ENCODE results near the gene LANCL1.
"Not testable (repeated sequence)": the region's sequence is repeated elsewhere in the genome, so short reads cannot be mapped to it uniquely, and the experiment has no call there.

Gene LANCL1

GRCh38 chr2:210443527-210443926 is 33.0 kb downstream of the LANCL1 start:
- peaks cover 4% of the 10 kb centered on the region; the same call in 1 of the 2 replicates for H3K36me3 ChIP-seq (ENCODE audit: insufficient read depth, low read length)
- no peaks in the 10 kb centered on the region for H3K9me3 ChIP-seq (ENCODE audit: control insufficient read depth, insufficient read depth, low read length)

GRCh38 chr2:210442878-210443277 is 33.7 kb downstream of the LANCL1 start:
- H3K36me3 ChIP-seq (ENCODE audit: insufficient read depth, low read length) = peaks cover 4% of the 10 kb centered on the region; the same call in 1 of the 2 replicates
- H3K9me3 ChIP-seq (ENCODE audit: control insufficient read depth, insufficient read depth, low read length) = no peaks in the 10 kb centered on the region
- no peaks in the 10 kb centered on the region for H3K4me1 ChIP-seq (ENCODE audit: insufficient read depth, low read length)
- H3K9ac ChIP-seq (ENCODE audit: low read depth, low read length) = no peak overlapping the region

More at GRCh38 chr2:210443527-210443926, 33.0 kb downstream of the LANCL1 start:
- H3K9ac ChIP-seq (ENCODE audit: low read depth, low read length) = no peak overlapping the region
- no peaks in the 10 kb centered on the region for H3K4me1 ChIP-seq (ENCODE audit: insufficient read depth, low read length)

- H3K36me3 ChIP-seq (ENCODE audit: insufficient read depth, low read length) = peaks cover 4% of the 10 kb centered on the region; the same call in 1 of the 2 replicates
- H3K9ac ChIP-seq (ENCODE audit: low read depth, low read length) = no peak overlapping the region
- no peaks in the 10 kb centered on the region for H3K4me1 ChIP-seq (ENCODE audit: insufficient read depth, low read length)
- no peaks in the 10 kb centered on the region for H3K9me3 ChIP-seq (ENCODE audit: control insufficient read depth, insufficient read depth, low read length)
These were observed 34.1 kb downstream of the LANCL1 start for GRCh38 chr2:210442457-210442856.

GRCh38 chr2:210440206-210440605 is 36.4 kb downstream of the LANCL1 start:
- no peaks in the 10 kb centered on the region for H3K4me1 ChIP-seq (ENCODE audit: insufficient read depth, low read length)

GRCh38 chr2:210435439-210435838 is 41.1 kb downstream of the LANCL1 start:
- peaks cover 3% of the 10 kb centered on the region; the same call in 1 of the 2 replicates for H3K36me3 ChIP-seq (ENCODE audit: insufficient read depth, low read length)
- no peaks in the 10 kb centered on the region; the same call in 1 of the 2 replicates for H3K9me3 ChIP-seq (ENCODE audit: control insufficient read depth, insufficient read depth, low read length)
- H3K4me1 ChIP-seq (ENCODE audit: insufficient read depth, low read length) = no peaks in the 10 kb centered on the region
- no peak overlapping the region for H3K9ac ChIP-seq (ENCODE audit: low read depth, low read length)

More at GRCh38 chr2:210440206-210440605, 36.4 kb downstream of the LANCL1 start:
- H3K9ac ChIP-seq (ENCODE audit: low read depth, low read length) = no peak overlapping the region
- peaks cover 4% of the 10 kb centered on the region; the same call in 1 of the 2 replicates for H3K36me3 ChIP-seq (ENCODE audit: insufficient read depth, low read length)
- H3K9me3 ChIP-seq (ENCODE audit: control insufficient read depth, insufficient read depth, low read length) = no peaks in the 10 kb centered on the region

- H3K4me1 ChIP-seq (ENCODE audit: insufficient read depth, low read length) = no peaks in the 10 kb centered on the region
- H3K9me3 ChIP-seq (ENCODE audit: control insufficient read depth, insufficient read depth, low read length) = no peaks in the 10 kb centered on the region; the same call in 1 of the 2 replicates
- H3K36me3 ChIP-seq (ENCODE audit: insufficient read depth, low read length) = no peaks in the 10 kb centered on the region
- H3K9ac ChIP-seq (ENCODE audit: low read depth, low read length) = no peak overlapping the region
These were observed 43.9 kb downstream of the LANCL1 start for GRCh38 chr2:210432633-210433032.

- H3K4me1 ChIP-seq (ENCODE audit: insufficient read depth, low read length) = no peaks in the 10 kb centered on the region
- no peaks in the 10 kb centered on the region for H3K36me3 ChIP-seq (ENCODE audit: insufficient read depth, low read length)
- H3K9me3 ChIP-seq (ENCODE audit: control insufficient read depth, insufficient read depth, low read length) = peaks cover 3% of the 10 kb centered on the region; the same call in 1 of the 2 replicates
- no peak overlapping the region for H3K9ac ChIP-seq (ENCODE audit: low read depth, low read length)
These were observed 47.0 kb downstream of the LANCL1 start for GRCh38 chr2:210429403-210430137.

GRCh38 chr2:210428393-210429179 is 48.0 kb downstream of the LANCL1 start:
- Histone ChIP-seq H3K36me3 (ENCODE audit: insufficient read depth, low read length) (no peaks in the 10 kb centered on the region), H3K4me1 (ENCODE audit: insufficient read depth, low read length) (no peaks in the 10 kb centered on the region), H3K9ac (ENCODE audit: low read depth, low read length) (no peak overlapping the region), H3K9me3 (ENCODE audit: control insufficient read depth, insufficient read depth, low read length) (peaks cover 10% of the 10 kb centered on the region)

- H3K9me3 ChIP-seq (ENCODE audit: control insufficient read depth, insufficient read depth, low read length); H3K4me1 ChIP-seq (ENCODE audit: insufficient read depth, low read length); H3K36me3 ChIP-seq (ENCODE audit: insufficient read depth, low read length); H3K9ac ChIP-seq (ENCODE audit: low read depth, low read length): not testable (repeated sequence)
These were observed 49.2 kb downstream of the LANCL1 start for GRCh38 chr2:210427309-210427708.

- no peaks in the 10 kb centered on the region for H3K36me3 ChIP-seq (ENCODE audit: insufficient read depth, low read length)
- H3K9ac ChIP-seq (ENCODE audit: low read depth, low read length) = no peak overlapping the region
- H3K9me3 ChIP-seq (ENCODE audit: control insufficient read depth, insufficient read depth, low read length) = peaks cover 10% of the 10 kb centered on the region; the same call in 1 of the 2 replicates
- H3K4me1 ChIP-seq (ENCODE audit: insufficient read depth, low read length) = no peaks in the 10 kb centered on the region
These were observed 54.2 kb downstream of the LANCL1 start for GRCh38 chr2:210422366-210422765.

- Histone ChIP-seq H3K9ac (ENCODE audit: low read depth, low read length) (no peak overlapping the region), H3K4me1 (ENCODE audit: insufficient read depth, low read length) (no peaks in the 10 kb centered on the region), H3K36me3 (ENCODE audit: insufficient read depth, low read length) (no peaks in the 10 kb centered on the region), H3K9me3 (ENCODE audit: control insufficient read depth, insufficient read depth, low read length) (peaks cover 10% of the 10 kb centered on the region; the same call in 1 of the 2 replicates)
These were observed 54.6 kb downstream of the LANCL1 start for GRCh38 chr2:210421916-210422315.

GRCh38 chr2:210412660-210413059 is 63.9 kb downstream of the LANCL1 start:
- Histone ChIP-seq H3K4me1 (ENCODE audit: insufficient read depth, low read length) (no peaks in the 10 kb centered on the region), H3K36me3 (ENCODE audit: insufficient read depth, low read length) (no peaks in the 10 kb centered on the region), H3K9me3 (ENCODE audit: control insufficient read depth, insufficient read depth, low read length) (no peaks in the 10 kb centered on the region; the same call in 1 of the 2 replicates), H3K9ac (ENCODE audit: low read depth, low read length) (no peak overlapping the region)

GRCh38 chr2:210410542-210410941 is 66.0 kb downstream of the LANCL1 start:
- Histone ChIP-seq H3K9ac (ENCODE audit: low read depth, low read length) (no peak overlapping the region), H3K9me3 (ENCODE audit: control insufficient read depth, insufficient read depth, low read length) (no peaks in the 10 kb centered on the region; the same call in 1 of the 2 replicates), H3K36me3 (ENCODE audit: insufficient read depth, low read length) (no peaks in the 10 kb centered on the region), H3K4me1 (ENCODE audit: insufficient read depth, low read length) (no peaks in the 10 kb centered on the region)

GRCh38 chr2:210399440-210400041 is 77.0 kb downstream of the LANCL1 start:
- H3K4me1 ChIP-seq (ENCODE audit: insufficient read depth, low read length) = no peaks in the 10 kb centered on the region
- no peaks in the 10 kb centered on the region for H3K36me3 ChIP-seq (ENCODE audit: insufficient read depth, low read length)
- H3K9me3 ChIP-seq (ENCODE audit: control insufficient read depth, insufficient read depth, low read length) = no peaks in the 10 kb centered on the region
- H3K9ac ChIP-seq (ENCODE audit: low read depth, low read length) = no peak overlapping the region
